Stimulated activated CD8-positive, alpha-beta memory T cell treated with anti-CD3 and anti-CD28 coated beads, Interleukin-4, amount 100 ng/mL, for 4 hours (primary cell): ENCODE data around the gene TICAM1.
"Not testable (repeated sequence)": the region's sequence is repeated elsewhere in the genome, so short reads cannot be mapped to it uniquely, and the experiment has no call there.

Experiments
- DNase-seq, 2 donors: peaks; one replicate each; pipeline ENCODE4 v3.0.0-alpha.2; 2020; ENCODE audit warnings: low read depth in 2 of 2, low spot score in 1 of 2

TICAM1 gene

DNA sequence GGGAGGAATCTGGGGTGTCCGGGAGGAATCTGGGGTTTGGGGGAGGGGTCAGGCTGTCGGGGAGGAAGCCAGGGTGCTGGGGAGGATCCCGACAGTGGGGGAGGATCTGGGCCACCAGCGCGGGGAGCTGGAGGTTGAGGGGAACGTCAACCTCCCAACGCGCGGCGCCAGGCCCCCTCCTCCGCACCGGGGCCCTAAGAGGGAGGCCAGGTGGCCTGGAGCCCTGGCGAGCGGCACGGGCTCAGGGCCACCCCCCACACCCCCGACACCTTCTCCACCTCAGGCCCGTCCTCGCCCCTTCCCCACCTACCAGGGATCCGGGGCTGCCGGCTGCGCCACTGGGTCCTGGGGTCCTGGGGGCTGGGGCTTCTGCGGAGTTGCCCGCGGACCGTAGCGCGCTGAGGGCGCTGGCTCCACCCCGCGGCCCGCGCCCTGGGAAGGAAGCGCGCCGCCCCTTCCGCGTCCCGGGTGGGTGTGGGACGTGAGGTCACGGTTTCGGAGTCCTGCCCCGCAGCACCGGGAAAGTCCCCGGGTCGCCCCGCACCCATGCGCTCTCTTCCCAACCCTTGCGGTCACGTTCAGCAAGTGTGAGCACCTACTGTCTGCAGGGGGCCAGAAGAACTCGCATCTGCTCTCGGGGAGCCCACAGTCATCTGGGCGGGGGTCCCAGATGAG, at the start of gene TICAM1:
Gene TICAM1 (minus strand): TSS at position 409 of the 675 bp plus-strand sequence. CDS start 13,335 bp downstream, outside the sequence.
- DNase-seq: peak; percentile 55 to 73

DNA sequence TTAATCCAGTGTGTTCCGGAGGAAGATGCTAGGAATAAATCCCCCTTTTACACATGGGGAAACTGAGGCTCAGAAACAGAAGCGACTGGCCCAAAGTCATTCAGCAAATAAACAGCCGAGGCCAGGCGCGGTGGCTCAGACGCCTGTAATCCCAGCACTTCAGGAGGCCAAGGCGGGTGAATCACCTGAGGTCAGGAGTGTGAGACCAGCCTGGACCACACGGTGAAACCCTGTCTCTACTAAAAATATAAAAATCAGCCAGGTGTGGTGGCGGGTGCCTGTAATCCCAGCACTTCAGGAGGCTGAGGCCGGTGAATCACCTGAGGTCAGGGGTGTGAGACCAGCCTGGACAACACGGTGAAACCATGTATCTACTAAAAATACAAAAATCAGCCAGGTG, 47.5 kb upstream of the TICAM1 start:
- DNase-seq: no peak

DNA sequence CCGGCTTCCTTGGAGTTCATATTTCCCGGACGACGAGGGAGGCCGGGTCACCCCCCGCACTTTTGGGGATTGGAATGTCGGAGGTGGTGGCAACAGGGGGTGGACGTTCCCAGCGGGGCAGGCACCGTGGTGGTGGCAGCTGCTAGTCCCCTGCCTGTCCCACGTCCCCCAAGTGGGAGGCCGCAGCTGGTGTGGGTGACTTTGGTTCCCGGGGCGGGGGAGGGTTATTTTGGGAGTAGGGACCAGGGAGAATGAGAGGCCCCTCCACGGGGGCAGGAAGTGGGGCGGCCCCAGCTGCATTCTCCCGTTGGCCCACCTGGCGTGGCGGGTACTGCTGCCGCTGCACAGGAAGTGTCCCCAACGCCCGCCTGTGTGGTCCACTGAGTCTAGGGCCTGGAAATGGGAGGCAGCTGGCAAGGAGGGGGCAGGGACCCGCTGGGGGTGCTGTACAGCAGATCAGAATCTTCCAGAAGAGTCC, 47.0 kb upstream of the TICAM1 start:
- no peak for DNase-seq

DNA sequence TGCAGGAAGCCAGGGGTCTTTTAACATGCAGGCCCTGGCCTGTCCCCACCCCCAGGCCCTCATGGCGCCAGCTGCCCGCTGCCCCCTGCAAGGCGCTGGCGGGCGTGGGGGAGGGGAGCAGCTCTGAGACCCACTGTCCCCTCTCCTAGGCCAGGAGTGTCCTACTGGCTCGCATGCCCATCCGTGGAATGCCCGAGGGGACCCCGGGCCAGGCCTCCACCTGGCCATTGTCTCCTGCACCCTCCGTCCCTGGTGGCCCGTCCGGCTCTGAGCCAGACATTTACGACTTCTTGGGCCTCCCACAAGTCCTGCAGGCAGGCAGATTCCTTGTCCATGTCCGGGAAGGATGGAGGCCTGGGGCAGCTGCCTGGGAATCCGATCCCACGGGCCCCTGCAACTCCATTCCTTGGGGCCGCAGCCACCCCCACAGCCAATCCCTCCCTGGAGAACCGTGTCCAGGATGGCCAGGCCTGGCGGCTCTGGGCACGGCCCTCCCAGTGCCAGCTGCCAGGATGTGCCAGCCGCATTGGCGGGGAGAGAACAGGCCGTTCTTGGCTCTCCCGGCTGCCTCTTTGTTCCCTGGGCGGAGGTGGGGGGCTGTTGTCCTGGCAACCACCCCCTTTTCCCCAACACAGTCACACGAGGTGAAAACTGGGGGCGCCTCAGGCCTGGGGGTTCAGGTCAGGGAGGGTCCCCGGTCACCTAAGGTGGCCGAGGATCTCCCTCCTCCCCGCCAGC, 46.4 kb upstream of the TICAM1 start:
- no peak for DNase-seq

DNA sequence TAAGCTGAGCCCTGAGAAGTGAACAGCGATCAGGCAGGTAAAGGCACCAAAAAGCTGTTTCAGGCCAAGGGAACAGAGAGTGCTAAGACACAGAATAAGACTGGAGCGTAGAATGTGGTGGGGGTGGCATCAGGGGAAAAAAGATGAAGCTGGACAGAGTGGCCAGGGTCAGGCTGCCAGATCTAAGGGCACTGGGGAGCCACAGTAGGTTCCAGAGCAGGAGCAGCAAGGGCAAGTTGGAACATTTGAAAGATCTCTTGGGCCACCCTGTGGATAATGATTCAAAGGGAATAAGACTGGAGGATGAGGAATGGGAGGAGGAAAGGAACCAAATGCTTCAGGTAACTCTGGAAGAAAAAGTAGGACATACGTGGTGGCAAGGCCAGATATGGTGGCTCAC, 42.4 kb upstream of the TICAM1 start:
- DNase-seq: no peak

DNA sequence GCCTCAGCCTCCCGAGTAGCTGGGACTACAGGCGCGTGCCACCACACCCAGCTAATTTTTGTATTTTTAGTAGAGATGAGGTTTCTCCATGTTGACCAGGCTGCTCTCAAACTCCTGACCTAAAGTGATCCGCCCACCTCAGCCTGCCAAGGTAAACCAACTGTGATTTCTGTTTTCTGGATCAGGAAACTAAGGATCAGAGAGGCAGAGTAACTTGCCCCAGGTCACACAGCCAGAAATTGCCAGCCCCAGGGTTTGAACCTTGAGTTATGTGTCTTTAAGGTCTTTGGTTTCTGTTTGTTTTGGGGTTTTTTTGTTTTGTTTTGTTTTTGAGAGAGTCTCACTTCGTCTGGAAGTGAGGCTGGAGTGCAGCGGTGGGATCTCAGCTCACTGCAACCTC, 40.2 kb upstream of the TICAM1 start:
- DNase-seq: no peak

DNA sequence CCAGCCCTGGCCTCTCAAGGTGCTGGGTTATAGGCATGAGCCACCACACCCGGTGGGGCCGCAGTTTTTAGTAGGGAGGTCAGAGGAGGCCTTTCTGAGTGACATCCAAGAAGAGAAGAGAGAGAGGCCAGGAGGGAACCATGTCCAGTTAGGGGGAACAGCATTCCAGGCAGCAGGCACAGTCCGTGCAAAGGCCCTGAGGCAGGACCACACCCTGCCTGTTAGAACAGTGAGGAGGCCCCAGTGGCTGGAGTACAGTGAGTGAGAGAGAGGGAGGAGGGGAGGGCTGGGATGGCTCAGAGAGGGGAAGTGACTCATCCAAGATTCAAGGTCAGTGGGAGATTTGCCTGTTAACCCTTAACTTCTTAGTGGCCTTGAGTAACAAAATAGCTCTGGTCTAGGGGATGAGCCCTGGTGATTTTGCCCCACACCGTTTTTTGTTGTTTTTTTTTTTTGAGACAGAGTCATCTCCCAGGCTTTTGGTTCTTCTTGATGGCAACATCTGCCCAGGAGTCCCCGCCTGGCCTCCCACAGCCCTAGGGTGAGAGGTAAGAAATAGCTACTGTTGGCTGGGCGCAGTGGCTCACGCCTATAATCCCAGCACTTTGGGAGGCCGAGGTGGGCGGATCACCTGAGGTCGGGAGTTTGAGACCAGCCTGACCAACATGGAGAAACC, 38.7 kb upstream of the TICAM1 start:
- DNase-seq: no peak

DNA sequence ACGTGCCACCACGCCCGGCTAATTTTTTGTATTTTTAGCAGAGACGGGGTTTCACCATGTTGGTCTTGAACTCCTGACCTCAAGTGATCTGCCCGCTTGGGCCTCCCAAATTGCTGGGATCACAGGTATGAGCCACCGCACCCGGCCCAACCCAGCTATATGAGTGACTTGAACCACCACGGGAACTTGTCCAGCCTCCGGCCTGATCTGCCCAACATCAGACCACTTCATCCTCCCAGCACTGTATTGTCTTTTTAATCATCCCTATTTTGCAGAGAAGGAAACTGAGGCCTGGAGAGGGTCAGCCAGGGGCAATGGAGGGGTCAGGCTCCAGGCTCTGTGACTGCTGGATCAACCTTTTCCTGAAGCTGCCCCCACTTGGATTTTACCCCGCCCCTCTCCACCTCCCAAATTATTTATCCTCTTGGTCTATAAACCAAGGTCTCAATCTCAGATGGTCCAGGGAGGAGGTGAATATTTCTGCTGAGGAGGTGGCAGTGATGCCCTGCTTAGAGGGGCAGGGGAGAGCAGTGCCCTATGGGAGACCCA, 36.8 kb upstream of the TICAM1 start:
- DNase-seq: no peak

DNA sequence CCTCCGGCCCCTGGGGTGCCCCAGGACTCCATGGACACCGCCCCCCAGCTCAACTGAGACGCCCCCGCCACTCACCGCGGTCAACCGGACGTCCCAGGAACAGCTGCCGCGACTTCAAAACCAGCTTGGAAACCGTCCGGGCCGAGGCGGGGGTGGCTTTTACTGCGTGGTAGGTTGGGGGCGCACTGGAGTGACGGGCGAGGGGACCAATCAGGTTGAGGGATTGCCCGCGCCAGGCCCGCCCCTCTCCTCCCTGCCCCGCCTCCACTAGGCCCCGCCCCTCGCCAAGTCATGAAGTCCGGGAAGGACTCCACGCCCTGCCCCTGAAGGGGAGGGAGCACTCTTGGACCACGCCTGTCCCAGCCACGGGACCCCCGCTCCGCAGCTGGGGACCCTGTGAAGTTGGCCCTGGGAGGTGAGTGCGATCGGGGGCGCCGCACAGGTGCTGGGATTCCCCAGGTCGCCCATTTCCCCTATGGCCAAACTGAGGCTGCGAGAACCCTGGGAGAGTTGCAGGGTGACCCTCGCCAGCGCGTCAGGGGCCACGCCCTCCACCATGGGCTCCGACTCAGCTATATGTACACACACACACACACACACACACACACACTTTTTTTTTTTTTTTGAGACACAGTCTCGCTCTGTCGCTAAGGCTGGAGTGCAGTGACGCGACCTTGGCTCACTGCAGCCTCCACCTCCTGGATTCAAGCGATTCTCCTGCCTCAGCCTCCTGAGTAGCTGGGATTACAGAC, 36.2 kb upstream of the TICAM1 start, which contains the start of gene PLIN3:
Gene PLIN3 (minus strand): TSS at position 134 of the 752 bp plus-strand sequence. CDS start 6,273 bp downstream, outside the sequence.
- peak; percentile 79 to 85 for DNase-seq

DNA sequence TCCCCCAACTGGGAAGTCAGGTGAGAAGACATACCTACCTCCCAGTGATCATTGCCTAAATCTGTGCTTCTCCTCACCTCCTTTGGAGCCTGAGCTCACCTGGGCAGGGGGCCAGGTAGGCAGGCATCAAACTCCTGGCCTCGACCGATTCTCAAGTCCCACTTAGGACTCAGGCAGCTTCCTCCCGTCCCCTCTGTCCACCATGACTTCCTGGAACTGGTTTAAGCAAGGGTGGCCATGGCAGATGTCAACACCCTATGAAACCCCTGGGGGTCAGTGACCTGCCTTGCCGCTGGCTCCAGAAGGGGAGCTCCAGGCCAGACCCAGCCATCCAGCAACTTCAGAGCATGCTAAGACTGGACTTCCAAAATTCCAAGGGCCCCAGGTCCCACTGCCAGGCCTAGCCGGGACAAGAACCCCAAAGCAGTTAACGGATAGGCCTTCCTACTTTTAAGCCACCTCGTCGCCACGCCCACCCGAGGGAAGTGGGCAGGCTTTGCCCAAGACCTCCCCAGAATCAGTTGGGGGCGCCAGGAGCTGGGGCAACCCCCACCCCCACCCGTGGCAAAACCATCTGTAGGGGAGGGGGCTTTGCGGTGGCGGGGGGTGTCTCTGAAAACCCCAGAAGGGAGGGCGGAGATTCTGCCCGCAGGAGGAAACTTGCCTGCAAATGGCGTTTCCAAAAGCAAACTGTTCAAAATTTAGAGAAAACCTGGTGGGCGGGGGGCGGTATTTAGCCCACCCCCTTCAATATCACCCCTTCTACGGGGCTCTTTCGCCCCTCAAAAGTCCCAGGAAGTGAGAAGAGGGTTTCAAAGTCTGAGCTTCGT, 35.3 kb upstream of the TICAM1 start:
- peak; percentile 22 to 48 for DNase-seq

DNA sequence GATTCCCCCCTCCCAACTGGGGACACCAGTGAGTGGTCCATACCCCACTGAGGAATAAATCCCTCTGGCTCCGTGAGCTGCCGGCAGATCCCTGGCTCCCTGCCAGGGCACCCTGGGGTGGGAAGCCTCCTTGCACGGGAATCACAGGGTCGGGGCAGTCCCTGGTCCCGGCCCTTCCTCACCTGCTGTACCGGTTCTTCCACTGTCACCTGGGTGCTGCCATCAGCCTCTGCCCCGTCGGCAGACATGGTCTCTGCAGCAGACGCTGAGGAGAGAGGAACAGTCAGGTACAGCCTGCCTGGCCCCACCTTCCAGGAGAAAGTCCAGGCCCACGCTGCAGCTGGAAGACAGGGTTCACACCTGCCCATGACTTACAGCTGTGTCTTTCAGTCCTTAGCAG, 29.6 kb upstream of the TICAM1 start:
- DNase-seq: no peak

DNA sequence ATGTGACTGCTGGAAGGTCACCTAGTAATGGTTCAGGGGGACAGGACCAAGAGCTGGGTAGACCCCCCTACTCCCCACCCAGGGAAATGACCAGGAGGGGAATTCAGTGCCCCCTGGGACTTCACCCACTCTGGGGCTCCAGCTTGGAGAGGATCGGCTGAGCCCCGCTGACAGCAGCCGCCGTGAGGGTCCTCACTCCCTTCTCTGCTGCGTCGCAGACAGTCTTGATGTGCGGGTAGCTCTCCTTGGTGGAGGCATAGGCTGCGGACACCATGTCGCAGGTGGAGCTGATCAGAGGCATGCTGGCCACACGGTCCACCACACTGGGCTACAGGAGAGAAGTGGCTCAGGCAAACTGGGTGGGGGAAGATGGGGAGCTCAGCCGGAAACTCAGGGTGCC, 28.2 kb upstream of the TICAM1 start:
- no peak for DNase-seq

DNA sequence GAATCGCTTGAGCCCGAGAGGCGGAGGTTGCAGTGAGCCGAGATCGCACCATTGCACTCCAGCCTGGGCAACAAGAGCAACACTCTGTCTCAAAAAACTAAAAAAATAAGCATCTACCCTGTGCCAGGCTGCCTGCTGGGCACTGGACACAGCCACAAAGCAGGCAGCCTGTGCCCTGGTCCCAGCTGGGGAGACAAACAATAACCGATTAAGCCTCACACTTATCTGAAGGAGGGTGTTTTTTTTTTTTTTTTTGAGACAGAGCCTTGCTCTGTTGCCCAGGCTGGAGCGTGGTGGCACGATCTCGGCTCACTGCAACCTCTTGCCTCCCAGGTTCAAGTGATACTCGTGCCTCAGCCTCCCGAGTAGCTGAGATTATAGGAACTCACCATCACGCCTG, 25.0 kb upstream of the TICAM1 start:
- DNase-seq: not testable (repeated sequence)

DNA sequence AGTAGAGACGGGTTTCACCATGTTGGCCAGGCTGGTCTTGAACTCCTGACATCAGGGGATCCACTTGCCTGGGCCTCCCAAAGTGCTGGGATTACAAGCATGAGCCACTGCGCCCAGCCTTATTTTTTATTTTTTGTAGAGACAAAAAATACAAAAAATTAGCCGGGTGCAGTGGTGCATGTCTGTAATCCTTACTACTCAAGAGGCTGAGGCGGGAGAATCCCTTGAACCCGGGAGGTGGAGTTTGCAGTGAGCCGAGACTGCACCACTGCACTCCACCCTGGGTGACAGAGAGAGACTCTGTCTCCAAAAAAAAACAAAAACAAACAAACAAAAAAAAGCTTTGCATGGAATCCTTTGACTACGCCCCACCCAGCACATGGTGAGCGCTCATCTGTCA, 22.0 kb upstream of the TICAM1 start:
- DNase-seq: not testable (repeated sequence)

DNA sequence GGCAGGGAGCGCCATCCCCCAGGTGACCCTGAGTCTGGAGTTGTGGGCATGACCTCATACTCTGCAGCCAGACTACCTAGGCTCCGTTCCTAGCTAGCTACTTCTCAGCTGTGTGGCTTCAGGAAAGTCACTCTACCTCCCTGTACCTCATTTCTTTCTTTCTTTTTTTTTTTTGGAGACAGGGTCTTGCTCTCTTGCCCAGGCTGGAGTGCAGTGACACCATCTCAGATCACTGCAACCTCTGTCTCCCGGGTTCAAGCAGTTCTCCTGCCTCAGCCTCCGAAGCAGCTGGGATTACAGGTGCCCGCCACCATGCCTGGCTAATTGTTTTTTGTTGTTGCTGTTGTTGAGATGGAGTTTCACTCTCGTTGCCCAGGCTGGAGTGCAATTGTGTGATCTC, 21.0 kb upstream of the TICAM1 start:
- DNase-seq: no peak

DNA sequence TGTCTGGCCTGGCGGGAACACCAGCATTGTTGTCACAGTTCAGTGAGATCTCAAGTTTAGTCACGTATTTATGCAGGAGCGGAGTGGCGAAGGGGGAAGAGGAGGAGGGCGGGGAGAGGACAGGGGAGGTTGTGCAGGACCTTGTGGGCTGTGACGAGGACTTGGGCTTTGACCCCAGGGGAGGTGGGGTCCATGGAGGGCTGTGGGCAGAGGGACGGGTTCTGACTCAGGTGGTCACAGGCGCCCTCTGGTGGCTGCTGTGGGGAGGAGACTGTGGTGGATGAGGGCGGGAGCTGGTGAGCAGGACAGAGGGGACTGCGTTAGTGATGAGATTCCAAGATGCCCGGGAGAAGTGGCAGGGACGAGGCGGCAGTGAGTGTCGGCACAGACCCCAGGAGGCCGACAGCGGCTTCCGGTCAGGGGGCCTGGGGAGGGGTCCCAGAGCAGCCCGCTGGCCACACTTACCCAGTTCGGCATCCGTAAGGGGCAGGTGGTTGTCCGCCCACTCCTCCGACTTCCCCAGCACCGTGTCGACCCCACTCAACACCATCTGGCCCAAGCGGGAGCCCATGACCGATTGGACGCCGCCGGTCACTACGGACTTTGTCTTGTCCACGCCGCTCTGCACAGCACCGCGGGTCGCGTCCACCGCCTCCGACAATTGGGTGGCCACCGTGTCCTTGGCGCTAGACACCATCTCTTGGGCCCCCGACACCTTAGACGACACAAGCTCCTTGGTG, 20.2 kb upstream of the TICAM1 start:
- DNase-seq: peak; percentile 54 to 66

DNA sequence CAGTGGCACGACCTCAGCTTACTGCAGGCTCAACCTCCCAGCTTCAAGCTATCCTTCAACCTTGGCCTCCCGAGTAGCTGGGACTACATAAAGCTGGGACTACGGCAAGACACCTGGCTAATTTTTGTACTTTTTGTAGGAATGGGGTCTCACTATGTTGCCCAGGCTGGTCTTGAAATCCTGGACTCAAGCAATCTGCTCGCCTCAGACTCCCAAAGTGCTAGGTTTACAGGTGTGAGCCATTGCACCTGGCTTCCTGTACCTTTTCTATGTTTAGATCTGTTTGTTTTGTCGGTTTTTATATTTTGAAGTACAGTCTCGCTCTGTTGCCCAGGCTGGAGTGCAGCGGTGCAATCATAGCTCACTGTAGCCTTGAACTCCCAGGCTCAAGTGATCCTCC, 17.5 kb upstream of the TICAM1 start:
- no peak for DNase-seq

DNA sequence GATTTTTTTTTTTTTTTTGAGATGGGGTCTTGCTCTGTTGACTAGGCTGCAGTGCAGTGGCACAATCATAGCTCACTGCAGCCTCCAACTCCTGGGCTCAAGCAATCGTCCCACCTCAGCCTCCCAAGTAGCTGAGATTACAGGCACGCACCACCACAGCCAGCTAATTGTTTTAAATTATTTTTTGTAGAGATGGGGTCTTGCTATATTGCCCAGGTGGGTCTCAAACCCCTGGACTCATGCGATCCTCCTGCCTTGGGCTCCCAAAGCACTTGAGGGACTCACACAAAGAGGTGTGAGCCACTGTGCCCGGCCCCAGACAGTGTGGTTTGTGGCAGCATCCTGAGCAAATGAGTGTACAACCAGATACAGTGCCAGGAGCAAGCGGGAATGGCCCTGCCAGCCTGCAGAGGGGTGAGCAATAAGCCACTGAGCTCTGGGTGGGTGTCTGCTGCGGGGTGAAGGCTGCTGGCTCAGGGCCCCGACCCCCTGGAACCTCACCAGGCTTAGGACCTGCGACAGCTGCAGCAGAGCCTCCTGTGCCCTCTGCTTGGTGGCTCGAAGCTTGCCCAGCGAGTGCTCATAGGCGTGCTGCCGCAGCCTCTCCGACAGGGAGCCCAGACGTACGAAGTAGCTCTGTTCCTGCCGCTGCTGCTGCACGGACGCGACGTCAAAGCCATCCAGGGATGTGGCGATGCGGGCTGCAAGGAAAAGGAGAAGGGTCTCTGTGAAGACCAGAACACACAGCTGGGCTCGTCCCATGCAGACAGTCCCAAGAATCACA, 15.9 kb upstream of the TICAM1 start:
- DNase-seq: no peak

DNA sequence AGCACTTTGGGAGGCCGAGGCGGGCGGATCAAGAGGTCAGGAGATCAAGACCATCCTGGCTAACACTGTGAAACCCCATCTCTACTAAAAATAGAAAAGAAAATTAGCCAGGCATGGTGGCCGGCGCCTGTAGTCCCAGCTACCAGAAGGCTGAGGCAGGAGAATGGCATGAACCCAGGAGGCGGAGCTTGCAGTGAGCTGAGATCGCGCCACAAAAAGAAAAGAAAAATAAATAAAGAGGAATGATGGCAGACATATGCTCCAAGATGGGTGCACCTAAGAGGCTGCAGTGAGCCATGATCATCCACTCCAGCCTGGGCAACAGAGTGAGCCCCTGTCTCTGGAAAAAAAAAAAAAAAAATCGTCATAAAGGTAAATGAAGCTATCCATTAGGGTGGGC, 14.5 kb upstream of the TICAM1 start:
- DNase-seq: not testable (repeated sequence)
